ENCODE results near the gene MAPT.

GRCh38 chr17:45873728-45874127, 20.6 kb upstream of the MAPT start:
- TF ChIP-seq CTCF (conservative IDR thresholded peaks at IDR 0.05) (no peak), ZFX (IDR thresholded peaks at IDR 0.05) (no peak)
